ENCODE measurements around the gene CDKN2C.

Gene CDKN2C

DNA sequence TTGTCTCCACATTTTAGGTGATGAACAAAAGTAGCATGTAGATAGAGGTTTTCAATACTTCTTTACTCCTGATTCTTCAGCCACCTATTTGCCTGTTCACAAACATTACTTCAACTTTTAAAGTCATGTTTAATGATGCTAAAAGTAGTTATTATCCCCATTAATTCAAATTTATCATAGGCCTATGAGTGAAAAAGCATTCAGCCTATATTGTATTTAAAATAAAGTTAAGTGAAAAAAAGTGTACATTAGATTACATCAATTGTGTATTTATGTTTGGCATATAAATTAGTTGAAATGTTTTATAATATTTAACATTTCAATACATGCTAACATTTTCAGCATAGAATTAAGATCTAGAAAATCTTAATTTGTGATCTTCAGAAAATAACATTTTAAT, 10.5 kb downstream of the CDKN2C start:
- no peak overlapping the region for H3K4me3 ChIP-seq (ENCODE audit: low read depth, low read length)
- TF ChIP-seq, protein P1, sequence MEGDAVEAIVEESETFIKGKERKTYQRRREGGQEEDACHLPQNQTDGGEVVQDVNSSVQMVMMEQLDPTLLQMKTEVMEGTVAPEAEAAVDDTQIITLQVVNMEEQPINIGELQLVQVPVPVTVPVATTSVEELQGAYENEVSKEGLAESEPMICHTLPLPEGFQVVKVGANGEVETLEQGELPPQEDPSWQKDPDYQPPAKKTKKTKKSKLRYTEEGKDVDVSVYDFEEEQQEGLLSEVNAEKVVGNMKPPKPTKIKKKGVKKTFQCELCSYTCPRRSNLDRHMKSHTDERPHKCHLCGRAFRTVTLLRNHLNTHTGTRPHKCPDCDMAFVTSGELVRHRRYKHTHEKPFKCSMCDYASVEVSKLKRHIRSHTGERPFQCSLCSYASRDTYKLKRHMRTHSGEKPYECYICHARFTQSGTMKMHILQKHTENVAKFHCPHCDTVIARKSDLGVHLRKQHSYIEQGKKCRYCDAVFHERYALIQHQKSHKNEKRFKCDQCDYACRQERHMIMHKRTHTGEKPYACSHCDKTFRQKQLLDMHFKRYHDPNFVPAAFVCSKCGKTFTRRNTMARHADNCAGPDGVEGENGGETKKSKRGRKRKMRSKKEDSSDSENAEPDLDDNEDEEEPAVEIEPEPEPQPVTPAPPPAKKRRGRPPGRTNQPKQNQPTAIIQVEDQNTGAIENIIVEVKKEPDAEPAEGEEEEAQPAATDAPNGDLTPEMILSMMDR (IDR thresholded peaks at IDR 0.05; ENCODE audit: borderline replicate concordance, insufficient read depth, low read depth, low read length), result no peak

DNA sequence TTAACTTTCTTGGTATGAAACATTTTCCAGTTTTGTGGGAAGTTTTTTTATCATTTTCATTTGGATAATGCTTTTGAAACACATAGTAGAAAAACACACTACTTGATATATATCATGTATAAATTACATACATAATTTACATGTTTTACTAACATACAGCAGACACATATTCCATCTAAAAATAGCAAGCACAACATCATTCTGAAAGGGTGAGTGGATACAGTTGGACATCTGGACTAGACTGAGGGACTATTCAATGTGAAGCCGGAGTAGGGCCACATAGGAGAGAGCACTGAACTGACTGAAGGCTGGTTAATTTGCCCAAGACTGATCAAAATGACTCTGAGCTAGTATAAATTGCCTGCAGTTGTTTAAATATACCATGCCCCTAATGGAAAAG, 11.7 kb downstream of the CDKN2C start:
- TF ChIP-seq, protein P1 (IDR thresholded peaks at IDR 0.05; ENCODE audit: borderline replicate concordance, insufficient read depth, low read depth, low read length), result no peak
- no peak overlapping the region for H3K4me3 ChIP-seq (ENCODE audit: low read depth, low read length)

DNA sequence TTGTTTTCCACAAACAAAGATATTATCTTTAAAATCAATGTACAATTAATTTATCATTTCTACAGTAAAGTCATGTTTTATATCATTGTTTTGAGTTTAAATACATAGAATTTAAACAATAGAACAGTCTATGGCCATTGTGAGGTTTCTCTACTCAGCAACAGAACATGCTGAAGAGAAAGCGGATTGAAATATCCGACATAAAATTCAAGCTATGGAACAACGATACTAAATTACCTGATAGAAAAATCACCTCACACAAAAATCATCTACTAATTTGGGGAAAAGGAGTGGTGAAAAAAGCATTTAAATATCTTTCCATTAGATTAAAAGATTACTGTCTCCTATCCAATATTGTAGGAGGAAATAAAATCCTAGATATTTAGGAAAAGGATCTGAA, 12.6 kb downstream of the CDKN2C start:
- no peak overlapping the region for H3K4me3 ChIP-seq (ENCODE audit: low read depth, low read length)
- TF ChIP-seq, protein P1 (IDR thresholded peaks at IDR 0.05; ENCODE audit: borderline replicate concordance, insufficient read depth, low read depth, low read length), result no peak

- H3K4me3 ChIP-seq (ENCODE audit: low read depth, low read length), result no peak overlapping the region
- TF ChIP-seq, protein P1 (IDR thresholded peaks at IDR 0.05; ENCODE audit: borderline replicate concordance, insufficient read depth, low read depth, low read length), result no peak
These were observed 13.3 kb downstream of the CDKN2C start for GRCh38 chr1:50983219-50983802.

DNA sequence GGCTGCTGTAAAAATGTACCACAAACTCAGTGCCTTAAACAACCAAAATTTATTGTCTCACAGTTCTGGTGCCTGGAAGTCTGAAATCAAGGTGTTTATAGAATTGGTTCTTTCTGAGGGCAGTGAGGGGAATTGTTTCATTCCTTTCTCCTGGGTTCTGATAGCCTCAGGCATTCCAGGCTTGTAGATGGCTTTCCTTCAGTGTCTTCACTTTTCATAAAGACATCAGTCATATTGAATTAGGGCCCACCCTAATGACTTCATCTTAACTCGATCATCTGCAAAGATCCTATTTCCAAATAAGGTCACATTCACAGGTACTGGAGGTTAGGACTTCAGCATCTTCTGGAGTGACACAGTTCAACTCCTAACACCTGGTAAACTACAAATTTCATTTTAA, 15.0 kb downstream of the CDKN2C start:
- TF ChIP-seq, protein P1 (IDR thresholded peaks at IDR 0.05; ENCODE audit: borderline replicate concordance, insufficient read depth, low read depth, low read length), result no peak
- H3K4me3 ChIP-seq (ENCODE audit: low read depth, low read length), result peak overlapping the region; percentile 24

GRCh38 chr1:50986653-50987052, 16.6 kb downstream of the CDKN2C start:
- H3K4me3 ChIP-seq (ENCODE audit: low read depth, low read length), result no peak overlapping the region
- TF ChIP-seq, protein P1 (IDR thresholded peaks at IDR 0.05; ENCODE audit: borderline replicate concordance, insufficient read depth, low read depth, low read length), result no peak

DNA sequence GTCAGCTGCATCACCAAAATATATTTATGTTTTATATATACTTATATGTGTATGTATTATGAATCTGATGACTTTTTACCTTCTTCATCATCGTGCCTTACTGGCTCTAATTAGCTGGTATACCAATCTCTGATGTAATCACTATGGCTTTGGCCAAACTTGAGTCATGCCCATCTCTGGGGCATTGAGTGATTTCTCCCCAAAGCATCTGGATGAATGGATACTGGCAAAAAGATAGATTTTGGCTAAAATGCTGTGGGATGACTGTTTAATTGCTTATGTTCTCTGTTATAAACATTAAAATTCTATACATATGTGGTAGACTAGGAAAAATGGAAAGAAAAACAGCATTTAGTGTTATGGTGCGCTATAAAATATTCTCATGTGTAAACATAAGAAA, 19.6 kb downstream of the CDKN2C start:
- H3K4me3 ChIP-seq (ENCODE audit: low read depth, low read length), result no peak overlapping the region
- TF ChIP-seq, protein P1 (IDR thresholded peaks at IDR 0.05; ENCODE audit: borderline replicate concordance, insufficient read depth, low read depth, low read length), result no peak

Measured in GM12875 (cell line).